ENCODE measurements around the gene MRC2. TPM values are rescaled to one million over a fixed set of nuclear protein-coding genes. Genes with fewer than 3 reads are reported as not detected.

Gene MRC2
- total and polyA plus RNA-seq, 9 of the 15 experiments (the other 6 are each of a cell fraction or from before 2014, with no cell fraction given) = 0.28 to 11.5 (median 6.6) TPM

- TF ChIP-seq RREB1 (CRISPR knock-in tag; IDR thresholded peaks at IDR 0.05) = no peak
- TF ChIP-seq HMGN3 (IDR thresholded peaks at IDR 0.05; ENCODE audit: borderline replicate concordance, extremely low read depth, insufficient read length, low read depth, low read length) = no peak
- peak; percentile 88 for TF ChIP-seq MTA2 (IDR thresholded peaks at IDR 0.05; ENCODE audit: low read depth)
- TF ChIP-seq TAF15 (IDR thresholded peaks at IDR 0.05; ENCODE audit: low read depth, low read length) = no peak
- TF ChIP-seq, protein P1, sequence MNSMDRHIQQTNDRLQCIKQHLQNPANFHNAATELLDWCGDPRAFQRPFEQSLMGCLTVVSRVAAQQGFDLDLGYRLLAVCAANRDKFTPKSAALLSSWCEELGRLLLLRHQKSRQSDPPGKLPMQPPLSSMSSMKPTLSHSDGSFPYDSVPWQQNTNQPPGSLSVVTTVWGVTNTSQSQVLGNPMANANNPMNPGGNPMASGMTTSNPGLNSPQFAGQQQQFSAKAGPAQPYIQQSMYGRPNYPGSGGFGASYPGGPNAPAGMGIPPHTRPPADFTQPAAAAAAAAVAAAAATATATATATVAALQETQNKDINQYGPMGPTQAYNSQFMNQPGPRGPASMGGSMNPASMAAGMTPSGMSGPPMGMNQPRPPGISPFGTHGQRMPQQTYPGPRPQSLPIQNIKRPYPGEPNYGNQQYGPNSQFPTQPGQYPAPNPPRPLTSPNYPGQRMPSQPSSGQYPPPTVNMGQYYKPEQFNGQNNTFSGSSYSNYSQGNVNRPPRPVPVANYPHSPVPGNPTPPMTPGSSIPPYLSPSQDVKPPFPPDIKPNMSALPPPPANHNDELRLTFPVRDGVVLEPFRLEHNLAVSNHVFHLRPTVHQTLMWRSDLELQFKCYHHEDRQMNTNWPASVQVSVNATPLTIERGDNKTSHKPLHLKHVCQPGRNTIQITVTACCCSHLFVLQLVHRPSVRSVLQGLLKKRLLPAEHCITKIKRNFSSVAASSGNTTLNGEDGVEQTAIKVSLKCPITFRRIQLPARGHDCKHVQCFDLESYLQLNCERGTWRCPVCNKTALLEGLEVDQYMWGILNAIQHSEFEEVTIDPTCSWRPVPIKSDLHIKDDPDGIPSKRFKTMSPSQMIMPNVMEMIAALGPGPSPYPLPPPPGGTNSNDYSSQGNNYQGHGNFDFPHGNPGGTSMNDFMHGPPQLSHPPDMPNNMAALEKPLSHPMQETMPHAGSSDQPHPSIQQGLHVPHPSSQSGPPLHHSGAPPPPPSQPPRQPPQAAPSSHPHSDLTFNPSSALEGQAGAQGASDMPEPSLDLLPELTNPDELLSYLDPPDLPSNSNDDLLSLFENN (IDR thresholded peaks at IDR 0.05; ENCODE audit: low read depth in 2 of 2, low read length in 2 of 2) = peak in 1 of 2 experiments; percentile 81; a peak in 1 of 4 replicates
- TF ChIP-seq HNRNPLL (IDR thresholded peaks at IDR 0.05; ENCODE audit: low read depth, low read length, poor library complexity, severe bottlenecking) = no peak
- TF ChIP-seq ARHGAP35 (IDR thresholded peaks at IDR 0.05; ENCODE audit: partially characterized antibody) = no peak
- TF ChIP-seq, protein P2, sequence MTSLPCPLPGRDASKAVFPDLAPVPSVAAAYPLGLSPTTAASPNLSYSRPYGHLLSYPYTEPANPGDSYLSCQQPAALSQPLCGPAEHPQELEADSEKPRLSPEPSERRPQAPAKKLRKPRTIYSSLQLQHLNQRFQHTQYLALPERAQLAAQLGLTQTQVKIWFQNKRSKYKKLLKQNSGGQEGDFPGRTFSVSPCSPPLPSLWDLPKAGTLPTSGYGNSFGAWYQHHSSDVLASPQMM (CRISPR knock-in tag; IDR thresholded peaks at IDR 0.05) = no peak
- no peak for TF ChIP-seq NCOA4 (IDR thresholded peaks at IDR 0.05; ENCODE audit: partially characterized antibody)
- peak; percentile 83 for TF ChIP-seq EP300 (IDR thresholded peaks at IDR 0.05; ENCODE audit: low read length)
- no peak for TF ChIP-seq IRF1 (CRISPR knock-in tag; IDR thresholded peaks at IDR 0.05; ENCODE audit: borderline replicate concordance)
- peak; percentile 87 for TF ChIP-seq NCOR1 (IDR thresholded peaks at IDR 0.05)
- TF ChIP-seq MBD2 (IDR thresholded peaks at IDR 0.05; ENCODE audit: borderline replicate concordance, low read depth) = peak; percentile 61; the same call in 1 of the 2 replicates
- TF ChIP-seq MXI1 (IDR thresholded peaks at IDR 0.05; ENCODE audit: low read depth, low read length) = no peak
- TF ChIP-seq PPARD (CRISPR knock-in tag; IDR thresholded peaks at IDR 0.05) = no peak
- no peak for TF ChIP-seq ZNF778 (CRISPR knock-in tag; IDR thresholded peaks at IDR 0.05)
These were observed 53.8 kb downstream of the MRC2 start (continued) for GRCh38 chr17:62681061-62681938.

Data from K562 (cell line).